WTC11 (cell line): ENCODE results near the gene CYP2A7.
"Not testable (repeated sequence)": the region's sequence is repeated elsewhere in the genome, so short reads cannot be mapped to it uniquely, and the experiment has no call there.

Source experiments
- JAZF1 ChIP-seq: fragments of 250-450 bp; sonication (Bioruptor Pico); IDR thresholded peaks from 2 replicates; pipeline ENCODE4 v1.9.0; 2021; ENCODE audit warnings: moderate library complexity, mild to moderate bottlenecking, inconsistent platforms
- TF ChIP-seq, protein P1 (sequence below): fragments of 200-600 bp; IDR thresholded peaks from 2 replicates; pipeline ENCODE4 v1.8.0; 2022; ENCODE audit warnings: antibody characterized with exemption

GRCh38 chr19:40922237-40923160, 40.5 kb upstream of the CYP2A7 start:
- TF ChIP-seq, protein P1, sequence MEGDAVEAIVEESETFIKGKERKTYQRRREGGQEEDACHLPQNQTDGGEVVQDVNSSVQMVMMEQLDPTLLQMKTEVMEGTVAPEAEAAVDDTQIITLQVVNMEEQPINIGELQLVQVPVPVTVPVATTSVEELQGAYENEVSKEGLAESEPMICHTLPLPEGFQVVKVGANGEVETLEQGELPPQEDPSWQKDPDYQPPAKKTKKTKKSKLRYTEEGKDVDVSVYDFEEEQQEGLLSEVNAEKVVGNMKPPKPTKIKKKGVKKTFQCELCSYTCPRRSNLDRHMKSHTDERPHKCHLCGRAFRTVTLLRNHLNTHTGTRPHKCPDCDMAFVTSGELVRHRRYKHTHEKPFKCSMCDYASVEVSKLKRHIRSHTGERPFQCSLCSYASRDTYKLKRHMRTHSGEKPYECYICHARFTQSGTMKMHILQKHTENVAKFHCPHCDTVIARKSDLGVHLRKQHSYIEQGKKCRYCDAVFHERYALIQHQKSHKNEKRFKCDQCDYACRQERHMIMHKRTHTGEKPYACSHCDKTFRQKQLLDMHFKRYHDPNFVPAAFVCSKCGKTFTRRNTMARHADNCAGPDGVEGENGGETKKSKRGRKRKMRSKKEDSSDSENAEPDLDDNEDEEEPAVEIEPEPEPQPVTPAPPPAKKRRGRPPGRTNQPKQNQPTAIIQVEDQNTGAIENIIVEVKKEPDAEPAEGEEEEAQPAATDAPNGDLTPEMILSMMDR = not testable (repeated sequence)
- TF ChIP-seq JAZF1 (CRISPR knock-in tag) = not testable (repeated sequence)
